ENCODE measurements around the gene CCSAP. TPM values are rescaled to one million over a fixed set of nuclear protein-coding genes. Genes with fewer than 3 reads are reported as not detected.

Gene CCSAP
- total and polyA plus RNA-seq, 4 donors = 2.1 to 6.6 (median 2.9) TPM

DNA sequence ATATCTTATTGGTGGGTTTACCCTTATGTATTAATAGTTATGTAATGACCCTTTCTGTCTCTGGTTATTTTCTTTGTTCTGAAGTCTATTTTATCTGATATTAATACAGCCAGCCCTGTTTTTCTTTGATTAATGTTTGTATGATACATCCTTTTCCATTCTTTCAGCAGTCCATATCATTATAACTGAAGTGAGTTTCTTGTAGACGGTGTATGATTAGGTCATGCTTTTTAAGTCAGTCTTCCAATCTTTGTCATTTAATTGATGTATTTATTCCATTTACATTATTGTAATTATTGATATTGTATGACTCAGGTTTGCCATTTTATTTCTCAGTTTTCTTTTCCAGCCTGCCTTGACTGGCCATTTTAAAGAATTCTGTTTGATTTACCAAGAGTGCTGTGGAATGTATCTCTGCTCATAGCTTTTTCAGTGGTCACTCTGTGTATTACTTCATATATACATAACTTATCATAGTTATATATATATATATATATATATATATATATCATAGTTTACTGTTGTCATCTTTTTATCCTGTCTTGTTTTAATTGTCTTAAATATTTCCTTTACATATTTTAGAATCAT is 61.4 kb downstream of the CCSAP start:
- Histone ChIP-seq H3K4me3 (ENCODE audit: low read length in 2 of 2) (no peak overlapping the region), H3K36me3 (ENCODE audit: control insufficient read depth in 1 of 2, insufficient read depth in 2 of 2, low read length in 1 of 2) (no peaks in the 10 kb centered on the region), H3K27me3 (ENCODE audit: control insufficient read depth in 1 of 2, insufficient read depth in 2 of 2, low read length in 1 of 2) (no peaks in the 10 kb centered on the region), H3K9me3 (ENCODE audit: control insufficient read depth, low read length) (no peaks in the 10 kb centered on the region), H3K27ac (ENCODE audit: low read depth in 1 of 2, low read length in 2 of 2) (no peak overlapping the region), H3K4me1 (ENCODE audit: control insufficient read depth in 1 of 2, insufficient read depth in 2 of 2, low read length in 2 of 2) (peaks cover 2% of the 10 kb centered on the region in 2 donors)
- ATAC-seq (ENCODE audit: low FRiP score) = no peak
- DNase-seq = no peak
- intact Hi-C loops (cut with DNase I) = no loop called here
- 88 to 93% methylated on average over 1 of the region's 1 CpG for WGBS, 2 donors

DNA sequence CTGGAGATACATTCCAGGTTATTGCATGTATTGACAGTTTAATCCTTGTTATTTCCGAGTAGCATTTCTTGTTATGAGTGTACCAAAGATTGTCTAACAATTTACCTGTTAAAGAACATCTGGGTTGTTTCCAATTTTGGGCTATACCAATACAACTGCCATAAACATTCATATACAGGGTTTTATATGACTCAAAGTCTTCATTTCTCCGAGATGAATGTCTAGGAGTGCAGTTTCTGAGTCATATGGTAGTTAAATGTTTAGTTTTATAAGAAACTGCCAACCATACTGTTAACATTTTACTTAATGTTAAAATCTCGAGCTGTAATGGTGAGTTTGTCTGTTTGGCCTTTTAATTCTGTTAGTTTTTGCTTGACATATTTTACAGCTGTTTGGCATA is 61.9 kb downstream of the CCSAP start:
- no peaks in the 10 kb centered on the region for H3K27me3 ChIP-seq (ENCODE audit: control insufficient read depth in 1 of 2, insufficient read depth in 2 of 2, low read length in 1 of 2)
- no peak overlapping the region for H3K27ac ChIP-seq (ENCODE audit: low read depth in 1 of 2, low read length in 2 of 2)
- DNase-seq (no peak), ATAC-seq (ENCODE audit: low FRiP score) (no peak)
- H3K4me3 ChIP-seq (ENCODE audit: low read length in 2 of 2) = no peak overlapping the region
- H3K9me3 ChIP-seq (ENCODE audit: control insufficient read depth, low read length) = no peaks in the 10 kb centered on the region
- H3K4me1 ChIP-seq (ENCODE audit: control insufficient read depth in 1 of 2, insufficient read depth in 2 of 2, low read length in 2 of 2) = peaks cover 2% of the 10 kb centered on the region in 2 donors
- intact Hi-C loops (cut with DNase I) = no loop called here
- 81 to 82% methylated on average over 3 of the region's 3 CpGs for WGBS, 2 donors
- no peaks in the 10 kb centered on the region for H3K36me3 ChIP-seq (ENCODE audit: control insufficient read depth in 1 of 2, insufficient read depth in 2 of 2, low read length in 1 of 2)

DNA sequence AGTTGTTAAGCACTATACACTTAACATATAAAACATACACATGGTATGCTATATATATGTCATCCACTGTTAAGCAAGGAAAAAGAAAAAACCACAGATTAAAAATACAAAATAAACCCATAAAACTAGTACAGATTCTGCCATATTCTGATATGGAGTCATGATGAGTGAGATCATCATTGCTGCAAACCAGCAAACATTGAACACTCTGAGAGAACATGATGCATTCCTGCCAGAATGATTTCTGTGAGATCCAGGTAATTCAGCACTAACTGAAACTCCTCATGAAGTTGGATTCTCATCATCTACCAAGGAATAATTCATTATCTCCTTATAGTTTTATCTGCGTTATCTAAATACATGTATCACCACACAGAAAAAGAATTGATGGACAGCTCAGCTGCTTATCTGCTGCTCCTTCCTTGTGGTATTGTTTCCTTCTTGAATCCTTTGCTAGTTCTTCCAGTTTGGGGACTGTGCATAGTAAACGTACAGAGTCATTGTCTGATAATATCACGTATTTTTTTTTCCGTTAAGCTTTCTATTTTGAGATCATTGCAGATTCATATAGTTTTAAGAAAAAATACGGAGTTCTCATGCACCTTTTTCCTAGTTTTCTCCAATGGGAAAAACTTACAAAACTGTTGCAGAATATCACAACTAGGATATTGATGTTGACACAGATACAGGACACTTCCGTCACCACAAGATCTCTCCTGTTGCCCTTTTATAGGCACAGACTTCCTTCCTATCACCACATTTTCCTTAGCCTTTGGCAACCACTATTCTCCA is 62.6 kb downstream of the CCSAP start:
- Histone ChIP-seq H3K27ac (ENCODE audit: low read depth in 1 of 2, low read length in 2 of 2) (no peak overlapping the region), H3K4me1 (ENCODE audit: control insufficient read depth in 1 of 2, insufficient read depth in 2 of 2, low read length in 2 of 2) (peaks cover 2% of the 10 kb centered on the region in 2 donors), H3K4me3 (ENCODE audit: low read length in 2 of 2) (no peak overlapping the region), H3K36me3 (ENCODE audit: control insufficient read depth in 1 of 2, insufficient read depth in 2 of 2, low read length in 1 of 2) (no peaks in the 10 kb centered on the region), H3K27me3 (ENCODE audit: control insufficient read depth in 1 of 2, insufficient read depth in 2 of 2, low read length in 1 of 2) (no peaks in the 10 kb centered on the region), H3K9me3 (ENCODE audit: control insufficient read depth, low read length) (no peaks in the 10 kb centered on the region)
- intact Hi-C loops (cut with DNase I) = no loop called here
- no peak for ATAC-seq (ENCODE audit: low FRiP score)
- no peak for DNase-seq
- WGBS, 2 donors = 64% methylated on average over 6 of the region's 6 CpGs

DNA sequence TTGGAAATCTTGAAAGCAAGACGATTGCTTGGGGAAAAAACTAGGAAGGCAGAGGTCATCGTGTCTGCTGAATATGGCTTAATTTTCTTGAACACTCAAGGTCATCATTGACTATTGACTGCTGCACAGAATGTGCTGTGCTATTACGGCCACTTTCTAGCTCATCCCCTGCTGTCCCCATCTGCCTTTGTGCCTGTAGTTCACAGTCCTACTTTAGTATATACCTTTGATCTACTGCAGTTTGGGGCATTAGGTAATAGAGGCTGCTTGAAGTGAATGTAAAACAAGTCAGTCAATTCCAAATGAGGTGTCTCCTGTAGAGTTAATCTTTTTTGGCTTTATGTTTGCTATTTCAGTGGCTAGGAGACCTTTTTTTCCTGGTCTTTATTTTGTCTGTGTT is 63.6 kb downstream of the CCSAP start:
- no peak overlapping the region for H3K27ac ChIP-seq (ENCODE audit: low read depth in 1 of 2, low read length in 2 of 2)
- DNase-seq (no peak), ATAC-seq (ENCODE audit: low FRiP score) (no peak)
- 76 to 82% methylated on average over 3 of the region's 3 CpGs for WGBS, 2 donors
- intact Hi-C loops (cut with DNase I) = no loop called here
- H3K9me3 ChIP-seq (ENCODE audit: control insufficient read depth, low read length) = no peaks in the 10 kb centered on the region
- no peaks in the 10 kb centered on the region for H3K36me3 ChIP-seq (ENCODE audit: control insufficient read depth in 1 of 2, insufficient read depth in 2 of 2, low read length in 1 of 2)
- no peak overlapping the region for H3K4me3 ChIP-seq (ENCODE audit: low read length in 2 of 2)
- no peaks in the 10 kb centered on the region for H3K27me3 ChIP-seq (ENCODE audit: control insufficient read depth in 1 of 2, insufficient read depth in 2 of 2, low read length in 1 of 2)
- H3K4me1 ChIP-seq (ENCODE audit: control insufficient read depth in 1 of 2, insufficient read depth in 2 of 2, low read length in 2 of 2) = peaks cover 2% of the 10 kb centered on the region in 2 donors

DNA sequence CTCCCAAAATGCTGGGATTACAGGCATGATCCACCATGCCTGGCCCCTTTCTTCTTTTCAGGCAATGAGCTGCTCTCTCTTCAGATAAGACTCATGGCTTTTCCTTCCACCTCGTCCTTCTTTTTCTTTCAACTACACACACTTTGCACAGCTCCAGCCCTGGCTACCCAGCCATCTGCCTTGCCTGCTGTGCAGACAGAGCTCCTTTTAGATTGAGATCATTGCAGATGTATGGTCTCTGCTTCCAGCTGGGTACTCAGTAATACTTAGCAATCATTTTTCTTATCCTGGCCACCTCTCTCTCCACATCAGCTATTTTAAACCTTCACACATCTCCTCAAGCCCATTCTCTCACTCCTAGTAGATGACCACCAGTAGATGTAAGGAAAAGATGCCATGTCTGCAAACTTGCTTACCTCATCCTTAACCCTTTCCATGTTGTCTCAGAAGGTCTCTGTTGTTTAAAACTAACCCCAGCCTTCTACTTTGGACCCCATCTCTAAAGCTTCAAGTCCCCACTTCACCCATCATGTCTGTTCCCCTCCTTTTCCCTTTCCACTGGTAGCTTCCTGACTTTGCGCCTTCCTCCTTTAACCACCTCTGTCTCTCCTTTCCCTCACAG is 64.6 kb downstream of the CCSAP start:
- intact Hi-C loops (cut with DNase I) = no loop called here
- H3K27ac ChIP-seq (ENCODE audit: low read depth in 1 of 2, low read length in 2 of 2) = no peak overlapping the region
- H3K4me1 ChIP-seq (ENCODE audit: control insufficient read depth in 1 of 2, insufficient read depth in 2 of 2, low read length in 2 of 2) = peaks cover 2% of the 10 kb centered on the region in 2 donors
- H3K9me3 ChIP-seq (ENCODE audit: control insufficient read depth, low read length) = no peaks in the 10 kb centered on the region
- WGBS, 2 donors = 86 to 91% methylated on average over 2 of the region's 2 CpGs
- H3K4me3 ChIP-seq (ENCODE audit: low read length in 2 of 2) = no peak overlapping the region
- H3K36me3 ChIP-seq (ENCODE audit: control insufficient read depth in 1 of 2, insufficient read depth in 2 of 2, low read length in 1 of 2) = no peaks in the 10 kb centered on the region
- ATAC-seq (ENCODE audit: low FRiP score) = no peak
- H3K27me3 ChIP-seq (ENCODE audit: control insufficient read depth in 1 of 2, insufficient read depth in 2 of 2, low read length in 1 of 2) = no peaks in the 10 kb centered on the region
- no peak for DNase-seq

DNA sequence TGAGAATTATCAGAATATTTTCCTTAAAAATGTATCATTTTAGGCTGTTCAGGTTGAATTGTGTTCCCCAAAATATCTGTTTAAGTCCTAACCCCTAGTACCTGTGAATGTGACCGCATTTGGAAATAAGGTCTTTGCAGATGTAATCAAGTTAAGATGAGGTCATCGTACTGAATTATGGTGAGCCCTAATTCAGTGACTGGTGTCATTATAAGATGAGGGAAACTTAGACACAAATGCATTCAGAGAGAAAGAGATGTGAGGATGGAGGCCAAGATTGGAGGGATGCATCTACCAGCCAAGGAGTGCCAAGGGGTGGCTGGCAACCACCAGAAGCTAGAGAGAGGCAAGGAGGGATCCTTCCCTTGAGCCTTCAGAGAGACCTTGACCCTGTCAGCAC is 67.8 kb downstream of the CCSAP start:
- no peak for DNase-seq
- no peaks in the 10 kb centered on the region for H3K36me3 ChIP-seq (ENCODE audit: control insufficient read depth in 1 of 2, insufficient read depth in 2 of 2, low read length in 1 of 2)
- intact Hi-C loops (cut with DNase I) = no loop called here
- no peaks in the 10 kb centered on the region for H3K9me3 ChIP-seq (ENCODE audit: control insufficient read depth, low read length)
- no peak overlapping the region for H3K27ac ChIP-seq (ENCODE audit: low read depth in 1 of 2, low read length in 2 of 2)
- 97 to 98% methylated on average over 2 of the region's 2 CpGs for WGBS, 2 donors
- H3K27me3 ChIP-seq (ENCODE audit: control insufficient read depth in 1 of 2, insufficient read depth in 2 of 2, low read length in 1 of 2) = no peaks in the 10 kb centered on the region
- peaks cover 2 to 4% of the 10 kb centered on the region in 2 donors for H3K4me1 ChIP-seq (ENCODE audit: control insufficient read depth in 1 of 2, insufficient read depth in 2 of 2, low read length in 2 of 2)
- ATAC-seq (ENCODE audit: low FRiP score) = no peak
- H3K4me3 ChIP-seq (ENCODE audit: low read length in 2 of 2) = no peak overlapping the region

DNA sequence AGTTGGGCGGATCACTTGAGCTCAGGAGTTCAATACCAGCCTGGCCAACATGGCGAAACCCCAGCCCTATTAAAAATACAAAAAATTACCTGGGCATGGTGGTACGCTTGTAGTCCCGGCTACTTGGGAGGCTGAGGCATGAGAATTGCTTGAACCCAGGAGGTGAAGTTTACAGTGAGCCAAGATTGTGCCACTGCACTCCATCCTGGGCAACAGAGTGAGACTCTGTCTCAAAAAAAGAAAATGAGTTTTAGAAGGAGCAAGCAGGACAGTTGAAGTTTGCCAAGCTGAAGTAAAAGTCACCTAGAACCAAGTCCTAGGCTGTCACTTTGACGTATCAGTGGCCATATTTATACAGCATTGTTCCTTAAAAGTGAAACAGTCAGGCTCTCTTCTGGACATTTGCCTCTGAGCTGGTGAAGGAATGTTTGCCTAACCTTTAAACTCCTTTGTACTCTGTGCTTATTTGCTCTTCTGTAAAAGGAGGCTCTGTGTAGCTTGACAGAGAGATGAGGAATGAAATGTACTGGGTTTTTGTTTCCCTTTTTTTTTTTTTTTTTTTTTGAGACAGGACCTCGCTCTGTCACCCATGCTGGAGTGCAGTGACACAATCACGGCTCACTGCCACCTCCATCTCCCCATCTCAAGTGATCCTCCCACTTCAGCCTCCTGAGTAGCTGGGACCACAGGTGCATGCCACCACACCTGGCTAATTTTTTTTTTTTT is 69.2 kb downstream of the CCSAP start:
- Histone ChIP-seq H3K9me3 (ENCODE audit: control insufficient read depth, low read length) (no peaks in the 10 kb centered on the region), H3K4me1 (ENCODE audit: control insufficient read depth in 1 of 2, insufficient read depth in 2 of 2, low read length in 2 of 2) (peaks cover 2 to 4% of the 10 kb centered on the region in 2 donors), H3K36me3 (ENCODE audit: control insufficient read depth in 1 of 2, insufficient read depth in 2 of 2, low read length in 1 of 2) (no peaks in the 10 kb centered on the region), H3K27ac (ENCODE audit: low read depth in 1 of 2, low read length in 2 of 2) (no peak overlapping the region), H3K4me3 (ENCODE audit: low read length in 2 of 2) (no peak overlapping the region), H3K27me3 (ENCODE audit: control insufficient read depth in 1 of 2, insufficient read depth in 2 of 2, low read length in 1 of 2) (no peaks in the 10 kb centered on the region)
- ATAC-seq (ENCODE audit: low FRiP score) (no peak), DNase-seq (no peak)
- intact Hi-C loops (cut with DNase I) = loop anchor here in 1 of 2 donors (5.0 kb wide), 1 partner anchor 64 kb away; no protein-coding TSS in a partner anchor
- 68 to 81% methylated on average over 6 to 7 of the region's 7 CpGs for WGBS, 2 donors
